NAMALWA (cell line): Measurements from ENCODE around the gene COX14.
A peak's percentile ranks its signal among the peaks of the same experiment; 100 is the strongest.
"Not testable (repeated sequence)": the region's sequence is repeated elsewhere in the genome, so short reads cannot be mapped to it uniquely, and the experiment has no call there.

ENCODE experiments used
- DNase-seq: peaks from one replicate; pipeline ENCODE4 v3.0.0-alpha.2; 2015; ENCODE audit warnings: low spot score

COX14 gene

DNA sequence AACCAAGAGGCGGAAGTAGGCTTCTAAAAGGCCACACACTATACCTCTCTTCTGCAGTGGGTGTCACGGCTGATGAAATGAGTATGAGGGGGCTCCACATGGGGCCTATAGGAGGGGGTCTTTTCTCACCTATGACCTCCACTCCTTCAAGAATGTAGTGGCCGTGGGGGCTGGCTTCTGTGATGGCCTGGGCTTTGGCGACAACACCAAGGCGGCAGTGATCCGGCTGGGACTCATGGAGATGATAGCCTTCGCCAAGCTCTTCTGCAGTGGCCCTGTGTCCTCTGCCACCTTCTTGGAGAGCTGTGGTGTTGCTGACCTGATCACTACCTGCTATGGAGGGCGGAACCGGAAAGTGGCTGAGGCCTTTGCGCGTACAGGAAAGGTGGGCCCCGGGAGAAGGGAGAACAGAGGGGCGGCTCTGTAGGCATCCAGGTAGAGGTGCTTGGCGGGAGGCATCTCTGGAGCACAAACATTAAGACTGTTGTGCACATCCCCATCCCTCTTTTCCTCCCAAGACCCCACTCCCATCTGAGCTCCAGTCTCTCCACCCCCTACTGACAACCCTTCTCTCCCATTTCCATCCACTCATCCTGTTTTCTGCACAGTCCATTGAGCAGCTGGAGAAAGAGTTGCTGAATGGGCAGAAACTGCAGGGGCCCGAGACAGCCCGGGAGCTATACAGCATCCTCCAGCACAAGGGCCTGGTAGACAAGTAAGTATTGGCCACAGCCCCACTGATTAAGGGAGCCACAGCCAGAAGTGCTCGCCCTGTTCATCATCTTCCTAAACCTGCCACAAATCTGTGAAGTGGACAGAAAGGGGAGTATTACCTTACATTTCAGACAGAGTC, 4.4 kb upstream of the COX14 start:
- no peak for DNase-seq

DNA sequence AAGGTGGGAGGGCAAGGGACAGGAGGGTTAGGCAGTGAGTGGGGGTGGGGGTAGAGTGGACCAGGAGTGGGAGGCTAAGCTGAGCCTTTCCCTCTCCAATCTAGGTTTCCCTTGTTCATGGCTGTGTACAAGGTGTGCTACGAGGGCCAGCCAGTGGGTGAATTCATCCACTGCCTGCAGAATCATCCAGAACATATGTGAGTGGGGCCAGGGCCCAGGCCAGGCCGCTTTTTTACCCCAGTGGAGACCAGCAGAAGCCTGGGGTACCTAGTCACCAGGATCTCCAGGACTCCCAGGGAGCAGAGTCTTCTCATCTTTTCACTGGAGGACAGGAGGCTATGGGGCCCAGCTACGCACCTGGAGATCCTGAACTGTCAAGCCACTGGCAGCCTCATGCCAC, 2.7 kb upstream of the COX14 start:
- no peak for DNase-seq

DNA sequence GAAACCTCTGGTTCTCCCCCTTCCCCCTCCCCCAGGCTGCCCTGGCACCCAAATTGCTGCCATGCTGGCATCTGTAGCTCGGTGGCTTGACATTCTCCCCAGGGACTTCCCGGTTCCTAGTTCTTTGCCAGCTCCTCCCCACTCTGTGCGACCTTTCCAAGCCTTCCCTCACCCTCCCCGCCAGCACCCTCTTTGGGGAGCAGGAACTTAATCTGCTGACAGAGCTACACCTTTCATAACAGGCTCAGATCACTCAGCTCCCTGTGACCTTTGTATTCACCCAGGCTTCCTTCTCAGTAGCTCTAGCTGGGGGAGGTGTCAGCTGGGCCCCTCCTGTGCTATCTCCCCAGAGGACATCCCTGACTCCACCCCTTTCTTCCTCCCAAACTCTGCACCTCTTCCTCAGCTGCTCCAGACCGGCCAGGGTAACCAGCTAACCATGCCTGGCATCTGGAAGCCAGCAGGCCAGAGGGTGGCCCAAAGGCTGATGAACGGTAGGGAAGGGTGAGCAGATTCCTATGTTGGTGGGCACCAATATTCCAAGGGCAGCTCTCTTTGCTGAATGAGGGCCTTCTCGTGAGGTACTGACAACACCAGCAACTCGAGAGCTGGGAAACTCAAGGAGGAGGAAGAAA, 1.8 kb upstream of the COX14 start:
- DNase-seq, result peak; percentile 53

DNA sequence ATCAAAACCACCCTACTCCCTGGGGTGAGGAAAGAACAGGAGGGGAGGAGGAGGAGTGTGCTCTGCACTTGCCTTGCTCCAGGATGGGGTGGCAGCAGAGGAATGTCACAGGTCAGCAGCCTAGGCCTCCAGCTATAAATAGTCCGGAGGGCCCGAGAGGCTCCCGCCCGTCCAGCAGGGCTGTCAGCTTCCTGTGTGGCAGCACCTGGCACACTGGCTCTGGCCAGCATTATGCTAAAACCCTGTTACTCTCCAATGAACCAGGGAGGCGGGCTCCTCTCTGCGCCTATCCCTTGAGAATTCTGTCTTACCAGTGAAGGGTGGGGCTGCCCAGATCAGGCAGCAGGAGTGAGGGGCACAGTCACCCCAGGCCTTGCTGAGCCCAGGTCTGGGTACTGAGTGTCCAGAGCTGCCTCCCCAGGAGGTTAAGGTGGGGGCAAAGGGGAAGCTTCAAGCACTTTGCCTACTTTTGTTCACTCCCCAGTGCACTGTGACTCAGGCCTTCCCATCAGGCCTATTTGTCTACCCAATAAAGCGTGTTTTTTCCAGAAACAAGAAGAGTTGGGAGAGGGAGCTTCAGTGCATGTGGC, 1.2 kb upstream of the COX14 start:
- DNase-seq, result peak; percentile 84

DNA sequence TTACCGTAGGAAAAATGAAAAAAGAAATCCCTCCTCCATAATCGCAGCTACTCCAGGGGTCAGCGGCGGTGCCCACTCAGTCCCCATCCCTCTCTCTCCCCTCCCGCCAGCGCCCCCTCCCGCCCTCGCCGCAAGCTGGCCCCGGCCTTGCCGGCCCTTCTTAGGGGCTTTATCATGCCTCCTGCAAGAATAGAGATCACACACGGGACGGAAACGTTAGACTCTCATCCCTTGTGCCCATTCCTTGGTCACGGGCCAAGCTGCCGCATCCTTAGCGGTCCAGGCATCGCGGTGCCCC, 692 bp upstream of the COX14 start:
- no peak for DNase-seq

DNA sequence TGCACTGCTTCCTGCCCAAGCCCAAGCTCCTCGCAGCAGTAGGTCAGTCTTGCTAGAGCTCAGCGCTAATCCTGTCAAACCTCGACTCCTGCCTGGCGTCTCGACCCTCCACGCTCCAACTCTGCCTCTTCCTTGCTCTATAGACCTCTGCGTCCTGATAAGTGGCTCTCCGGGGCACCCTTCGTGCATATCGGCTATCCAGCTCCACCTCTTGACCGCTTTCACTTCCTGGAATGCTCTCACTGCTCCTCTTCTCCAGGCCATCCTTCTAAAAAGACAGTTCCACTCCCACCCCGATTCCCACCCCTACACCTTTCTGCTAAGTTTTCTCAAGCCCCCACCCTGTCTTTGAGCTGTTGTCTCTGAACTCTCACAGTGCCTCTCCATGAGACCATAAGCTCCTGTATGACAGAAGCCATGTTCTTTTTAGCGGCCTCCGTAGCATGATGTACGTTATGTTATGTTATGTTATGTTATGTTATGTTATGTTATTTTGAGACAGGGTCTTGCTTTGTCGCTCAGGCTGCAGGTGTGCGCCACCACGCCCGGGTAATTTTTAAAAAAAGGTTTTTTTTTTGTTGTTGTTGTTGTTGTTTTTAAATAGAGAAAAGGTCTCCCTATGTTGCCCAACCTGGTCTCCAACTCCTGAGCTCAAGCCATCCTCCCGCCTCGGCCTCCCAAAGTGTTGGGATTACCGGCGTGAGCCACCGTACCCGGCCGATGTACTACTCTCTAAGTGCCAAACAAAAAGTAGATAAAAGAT, 601 bp downstream of the COX14 start:
- peak; percentile 70 for DNase-seq

DNA sequence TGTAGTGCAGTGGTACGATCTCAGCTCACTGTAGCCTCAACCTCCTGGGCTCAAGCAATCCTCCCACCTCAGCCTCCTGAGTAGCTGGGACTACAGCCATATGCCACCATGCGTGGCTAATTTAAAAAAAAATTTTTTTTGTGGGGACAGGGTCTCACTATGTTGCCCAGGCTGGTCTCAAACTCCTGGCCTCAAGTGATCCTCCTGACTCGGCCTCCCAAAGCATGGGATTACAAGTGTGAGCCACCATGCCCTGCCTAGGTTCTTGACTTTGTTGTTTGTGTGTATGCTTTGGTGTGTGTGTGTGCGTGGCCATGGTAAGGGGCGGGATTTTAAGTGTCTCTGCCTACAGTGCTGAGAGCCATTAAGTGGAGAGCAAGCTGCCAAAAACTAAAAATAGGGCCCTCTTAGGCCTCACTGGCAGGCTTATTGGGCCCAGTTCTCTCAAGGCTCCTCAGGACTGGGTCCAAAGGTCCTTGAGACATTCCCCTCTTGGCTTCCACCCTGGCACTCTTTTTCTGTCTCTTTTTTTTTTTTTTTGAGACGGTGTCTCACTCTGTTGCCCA, 5.1 kb downstream of the COX14 start:
- DNase-seq, result no peak

DNA sequence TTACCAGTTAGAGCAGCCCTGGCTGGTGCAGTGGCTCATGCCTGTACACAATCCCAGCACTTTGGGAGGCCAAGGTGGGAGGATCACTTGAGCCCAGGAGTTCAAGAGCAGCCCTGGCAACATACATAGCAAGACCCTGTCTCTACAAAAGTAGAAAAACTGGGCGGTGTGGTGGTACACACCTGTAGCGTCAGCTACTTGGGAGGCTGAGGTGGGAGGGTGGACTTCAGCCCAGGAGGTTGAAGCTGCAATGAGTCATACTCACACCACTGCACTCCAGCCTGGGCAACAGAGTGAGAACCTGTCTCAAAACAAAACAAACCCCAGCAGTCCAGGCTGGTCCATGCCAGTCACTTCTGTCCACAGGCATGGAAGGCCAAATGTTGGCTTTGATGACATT, 7.4 kb downstream of the COX14 start:
- no peak for DNase-seq

DNA sequence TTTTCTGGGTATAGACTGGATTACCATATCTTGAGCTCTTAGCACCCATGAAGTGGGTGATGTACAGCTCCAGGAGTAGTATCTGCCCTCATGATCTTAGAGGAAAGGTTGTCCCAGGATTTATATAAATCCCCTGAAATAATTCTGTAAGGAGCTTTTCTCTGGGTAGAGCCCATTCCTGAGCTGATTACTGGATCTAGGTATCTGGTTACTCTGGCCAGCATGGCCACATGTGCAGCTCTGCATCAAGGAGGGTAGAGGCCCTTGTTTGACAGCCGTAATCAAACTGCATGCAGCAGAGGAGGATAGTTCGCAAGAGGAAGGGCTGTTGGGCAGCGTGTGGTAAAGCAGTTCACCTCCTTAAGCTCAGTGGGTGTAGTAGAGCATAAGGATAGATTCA, 8.5 kb downstream of the COX14 start:
- no peak for DNase-seq

DNA sequence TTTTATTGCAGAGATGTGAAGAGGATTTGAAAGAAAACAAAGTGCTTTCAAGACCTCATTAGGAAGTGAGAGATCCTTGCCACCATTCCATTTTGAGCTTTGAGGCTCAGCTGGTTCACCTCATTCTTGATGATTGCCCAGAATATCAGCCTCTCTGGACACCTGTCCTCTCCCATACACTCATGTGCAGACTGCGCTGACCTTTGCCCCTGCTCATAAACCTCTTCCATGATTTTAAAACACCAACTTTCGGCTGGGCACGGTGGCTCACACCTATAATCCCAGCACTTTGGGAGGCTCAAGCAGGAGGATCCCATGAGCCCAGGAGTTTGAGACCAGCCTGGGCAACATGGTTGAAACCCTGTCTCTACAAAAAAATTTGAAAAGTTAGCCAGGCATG, 8.9 kb downstream of the COX14 start:
- no peak for DNase-seq

DNA sequence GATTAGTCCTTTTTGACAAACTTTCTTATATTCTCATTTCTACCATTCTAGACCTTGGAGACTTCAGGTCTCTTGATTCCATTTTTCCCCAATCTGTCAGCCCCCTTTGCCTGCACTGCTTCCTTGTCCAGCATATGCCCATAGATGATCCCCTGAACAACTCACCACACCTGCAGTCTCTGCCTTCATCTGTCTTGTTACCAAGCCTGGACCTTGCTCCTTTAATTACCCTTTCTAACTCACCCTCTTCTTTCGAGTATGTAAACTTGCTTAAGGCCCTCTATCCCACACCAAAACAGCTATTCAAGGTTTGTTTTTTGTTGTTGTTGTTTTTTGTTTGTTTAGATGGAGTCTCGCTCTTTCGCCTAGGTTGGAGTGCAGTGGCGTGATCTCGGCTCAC, 9.6 kb downstream of the COX14 start:
- no peak for DNase-seq

DNA sequence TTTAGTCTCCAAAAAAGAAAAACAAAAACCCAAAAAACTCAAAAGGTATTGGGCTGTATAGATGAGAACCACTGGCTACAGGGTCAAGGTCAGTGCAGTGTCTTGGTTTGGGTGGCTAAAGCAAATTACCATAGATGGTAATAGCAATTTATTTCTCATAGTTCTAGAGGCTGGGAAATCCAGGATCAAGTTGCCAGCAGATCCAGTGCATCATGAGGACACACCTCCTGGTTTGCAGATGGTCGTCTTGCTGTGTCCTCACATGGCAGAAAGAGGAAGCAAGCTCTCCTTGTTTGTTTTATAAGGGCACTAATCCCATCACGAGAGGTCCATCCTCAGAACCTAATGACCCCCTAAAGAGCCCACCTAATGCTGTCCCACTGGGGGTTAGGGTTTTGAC, 11.2 kb downstream of the COX14 start:
- no peak for DNase-seq

DNA sequence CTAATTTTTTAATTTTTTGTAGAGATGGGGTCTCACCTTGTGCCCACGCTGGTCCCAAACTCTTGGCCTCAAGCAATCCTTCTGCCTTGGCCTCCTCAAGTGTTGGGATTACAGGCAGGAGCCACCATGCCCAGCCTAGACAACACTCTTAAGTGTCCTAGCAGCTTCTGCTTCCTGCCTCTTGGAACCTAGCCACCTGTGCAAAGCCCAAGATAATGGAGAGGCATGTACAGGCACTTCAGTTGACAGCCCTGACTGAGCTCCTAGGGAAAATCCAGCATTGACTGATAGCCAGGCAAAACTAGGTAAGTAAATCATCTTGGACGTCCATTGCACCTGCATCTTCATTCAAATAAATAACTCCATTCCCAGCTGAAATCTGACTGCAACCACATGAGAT, 15.5 kb downstream of the COX14 start:
- no peak for DNase-seq

DNA sequence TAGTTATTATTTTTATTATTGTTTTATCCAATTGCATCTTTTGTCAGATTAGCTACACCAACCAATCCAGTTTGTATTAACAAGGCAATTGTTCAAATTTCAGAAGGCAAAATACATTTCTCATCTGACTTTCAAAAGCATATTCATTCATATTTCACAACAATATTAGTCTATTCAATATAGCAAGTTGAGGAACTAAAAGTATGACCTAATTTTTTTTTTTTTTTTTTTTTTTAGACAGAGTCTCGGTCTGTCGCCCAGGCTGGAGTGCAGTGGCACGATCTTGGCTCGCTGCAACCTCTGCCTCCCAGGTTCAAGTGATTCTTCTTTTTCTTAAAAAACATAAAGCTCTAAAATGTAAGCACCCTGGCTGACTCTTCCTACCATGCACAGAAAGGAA, 17.3 kb downstream of the COX14 start:
- no peak for DNase-seq

DNA sequence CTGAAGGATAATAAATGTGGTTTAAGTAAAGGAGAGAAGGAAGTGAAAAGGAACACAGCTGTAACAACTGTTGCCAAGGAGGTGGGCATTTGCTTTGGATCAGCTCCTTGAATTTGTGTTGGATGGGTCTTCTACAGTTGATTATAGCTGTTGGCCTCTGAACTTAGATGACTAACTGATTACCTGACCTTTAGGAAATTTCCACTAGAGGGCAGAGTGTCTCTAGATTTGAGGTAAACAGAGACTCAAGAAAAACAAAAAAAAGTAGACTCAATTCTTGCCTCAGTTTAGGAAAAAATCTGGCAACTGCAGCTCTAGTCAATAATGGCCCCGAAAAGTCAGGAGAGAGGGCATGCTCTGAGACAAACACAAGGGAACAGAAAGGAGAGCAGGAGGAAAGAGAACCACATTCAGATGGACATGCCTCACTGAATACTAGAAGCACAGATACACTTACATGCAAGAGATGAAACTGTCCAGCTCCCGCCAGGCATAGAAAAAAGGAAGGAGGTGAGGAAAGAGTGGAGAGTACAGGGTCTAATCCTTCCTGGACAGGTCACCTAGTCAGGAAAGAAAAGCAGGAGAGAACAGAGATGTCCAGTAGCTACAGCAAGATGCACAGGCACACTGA, 20.6 kb downstream of the COX14 start:
- DNase-seq, result peak; percentile 76

DNA sequence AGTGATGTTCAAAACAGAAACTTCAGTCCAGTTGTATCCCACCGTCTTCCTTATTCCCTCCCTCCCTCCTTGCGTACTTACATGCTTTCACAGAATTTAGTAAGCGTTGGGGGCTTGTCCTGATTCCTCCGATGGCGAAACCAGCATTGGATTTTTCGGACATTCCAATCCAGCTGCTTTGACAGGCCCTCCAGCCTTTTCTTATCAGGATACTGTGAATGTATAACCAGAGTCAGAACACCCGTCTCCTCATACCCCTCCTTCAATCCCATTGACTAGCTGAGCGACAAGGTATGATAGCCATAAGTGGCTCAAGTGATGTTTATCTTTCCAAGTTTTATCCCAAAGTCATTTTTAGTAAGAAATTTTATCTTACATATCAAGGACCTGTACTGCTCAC, 31.0 kb downstream of the COX14 start:
- no peak for DNase-seq

DNA sequence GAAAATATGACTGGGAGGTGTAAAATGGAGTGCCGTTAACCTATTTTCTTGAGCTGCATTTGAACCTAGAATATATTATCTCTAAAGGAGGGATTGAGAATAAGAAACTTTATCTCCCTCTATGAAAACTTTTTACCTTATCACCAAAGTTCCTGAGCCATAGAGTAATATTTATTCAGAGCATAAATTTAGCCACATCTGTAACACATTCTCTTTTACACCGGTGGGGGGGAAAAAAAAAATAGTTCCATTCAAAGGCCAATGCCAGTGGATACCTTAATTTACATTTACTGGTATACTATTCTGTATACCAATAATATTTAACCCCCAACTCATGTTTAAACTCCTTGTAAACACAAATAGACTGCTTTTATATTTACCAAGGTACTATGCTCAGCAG, 33.4 kb downstream of the COX14 start:
- no peak for DNase-seq

DNA sequence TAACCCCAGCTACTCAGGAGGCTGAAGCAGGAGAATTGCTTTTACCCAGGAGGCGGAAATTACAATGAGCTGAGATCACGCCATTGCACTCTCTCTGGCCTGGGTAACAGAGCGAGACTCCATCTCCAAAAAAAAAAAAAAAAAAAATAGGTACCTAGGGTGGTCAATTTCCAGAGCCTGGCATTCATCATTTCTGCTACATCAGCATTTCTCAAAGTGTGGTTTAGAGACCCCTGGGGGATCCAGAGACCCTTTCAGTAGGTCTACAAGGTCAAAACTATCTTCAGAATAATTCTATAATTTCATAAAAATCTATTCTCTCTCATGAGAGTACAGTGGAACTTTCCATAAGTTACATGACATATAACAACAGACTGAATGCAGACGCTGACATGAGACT, 35.2 kb downstream of the COX14 start:
- no peak for DNase-seq

DNA sequence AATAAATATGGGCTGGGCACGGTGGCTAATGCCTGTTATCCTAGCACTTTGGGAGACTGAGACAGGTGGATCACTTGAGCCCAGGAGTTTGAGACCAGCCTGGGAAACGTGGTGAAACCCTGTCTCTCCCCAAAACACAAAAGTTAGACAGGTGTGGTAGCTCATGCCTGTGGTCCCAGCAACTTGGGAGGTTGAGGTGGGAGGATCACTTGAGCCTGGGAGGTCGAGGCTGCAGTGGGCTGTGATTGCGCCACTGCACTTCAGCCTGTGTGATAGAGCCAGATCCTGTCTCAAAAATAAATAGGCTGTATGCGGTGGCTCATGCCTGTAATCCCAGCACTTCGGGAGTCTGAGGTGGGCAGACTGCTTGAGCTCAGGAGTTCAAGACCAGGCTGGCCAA, 36.0 kb downstream of the COX14 start:
- DNase-seq, result not testable (repeated sequence)

DNA sequence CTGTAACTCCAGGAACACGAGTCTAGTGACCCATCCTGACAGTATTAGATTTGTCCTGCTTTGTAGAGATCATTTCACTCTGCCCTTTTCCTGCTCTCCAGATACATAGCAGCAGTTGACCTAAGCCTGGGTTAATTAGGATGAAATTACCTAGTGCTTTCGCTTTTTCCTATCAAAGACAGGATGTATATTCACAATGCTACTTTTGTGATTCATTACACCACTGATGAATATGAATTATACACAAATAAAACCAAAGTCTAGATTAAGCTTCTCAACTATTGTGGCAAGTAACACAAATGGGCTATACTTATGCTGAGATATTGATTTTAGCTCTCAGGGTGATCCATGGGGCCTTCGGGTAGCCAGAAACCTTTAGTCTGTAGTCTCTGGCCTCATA, 37.3 kb downstream of the COX14 start:
- no peak for DNase-seq

DNA sequence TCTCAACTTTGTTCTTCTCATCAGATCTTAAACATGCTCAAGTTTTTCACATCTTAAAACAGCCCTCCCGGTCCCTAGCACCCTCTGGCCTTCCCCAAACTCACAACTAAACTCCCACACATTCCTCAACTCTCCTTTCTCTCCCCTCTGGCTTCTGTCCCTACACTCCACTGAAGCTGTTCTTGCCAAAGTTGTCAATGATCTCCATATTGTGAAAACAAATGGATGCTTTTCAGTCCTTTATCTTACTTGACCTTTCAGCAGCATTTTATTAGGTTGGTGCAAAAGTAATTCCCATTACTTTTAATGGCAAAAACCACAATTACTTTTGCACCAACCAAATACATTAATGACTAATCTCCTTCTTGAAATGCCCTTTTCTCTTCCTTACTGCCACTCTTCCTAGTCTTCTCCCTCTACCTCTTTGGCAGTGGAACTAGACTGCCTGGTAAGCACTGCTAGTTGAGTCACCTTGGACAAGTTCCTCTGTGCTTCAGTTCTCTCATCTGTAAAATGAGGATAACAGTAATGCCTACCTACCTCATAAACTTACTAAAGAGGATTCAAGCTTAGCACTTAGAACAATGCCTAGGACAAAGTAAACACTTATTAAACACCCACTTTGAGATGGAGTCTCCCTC, 39.1 kb downstream of the COX14 start:
- DNase-seq, result no peak

DNA sequence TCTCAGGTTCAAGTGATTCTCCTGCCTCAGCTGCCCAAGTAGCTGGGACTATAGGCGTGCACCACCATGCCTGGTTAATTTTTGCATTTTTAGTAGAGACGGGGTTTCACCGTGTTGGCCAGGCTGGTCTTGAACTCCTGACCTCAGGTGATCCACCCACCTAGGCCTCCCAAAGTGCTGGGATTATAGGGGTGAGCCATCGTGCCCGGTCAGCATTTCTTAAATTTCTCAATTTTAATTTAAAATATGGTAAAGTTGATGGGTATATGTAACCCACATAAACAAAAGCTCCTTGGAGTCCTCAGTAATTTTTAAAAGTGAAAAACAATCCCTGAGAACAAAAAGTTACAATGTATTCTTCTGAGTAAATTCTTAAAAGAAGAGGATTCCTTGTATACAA, 42.9 kb downstream of the COX14 start:
- DNase-seq, result not testable (repeated sequence)
